ENCODE results near the gene CTSZ.

CTSZ gene

GRCh38 chr20:58991715-58992114, 15.3 kb downstream of the CTSZ start:
- TF ChIP-seq, protein P1, sequence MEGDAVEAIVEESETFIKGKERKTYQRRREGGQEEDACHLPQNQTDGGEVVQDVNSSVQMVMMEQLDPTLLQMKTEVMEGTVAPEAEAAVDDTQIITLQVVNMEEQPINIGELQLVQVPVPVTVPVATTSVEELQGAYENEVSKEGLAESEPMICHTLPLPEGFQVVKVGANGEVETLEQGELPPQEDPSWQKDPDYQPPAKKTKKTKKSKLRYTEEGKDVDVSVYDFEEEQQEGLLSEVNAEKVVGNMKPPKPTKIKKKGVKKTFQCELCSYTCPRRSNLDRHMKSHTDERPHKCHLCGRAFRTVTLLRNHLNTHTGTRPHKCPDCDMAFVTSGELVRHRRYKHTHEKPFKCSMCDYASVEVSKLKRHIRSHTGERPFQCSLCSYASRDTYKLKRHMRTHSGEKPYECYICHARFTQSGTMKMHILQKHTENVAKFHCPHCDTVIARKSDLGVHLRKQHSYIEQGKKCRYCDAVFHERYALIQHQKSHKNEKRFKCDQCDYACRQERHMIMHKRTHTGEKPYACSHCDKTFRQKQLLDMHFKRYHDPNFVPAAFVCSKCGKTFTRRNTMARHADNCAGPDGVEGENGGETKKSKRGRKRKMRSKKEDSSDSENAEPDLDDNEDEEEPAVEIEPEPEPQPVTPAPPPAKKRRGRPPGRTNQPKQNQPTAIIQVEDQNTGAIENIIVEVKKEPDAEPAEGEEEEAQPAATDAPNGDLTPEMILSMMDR (conservative IDR thresholded peaks at IDR 0.05; ENCODE audit: low read depth, low read length) = no peak
- peak; percentile 11 for DNase-seq (ENCODE audit: low read depth)

GRCh38 chr20:58990651-58991445, 16.2 kb downstream of the CTSZ start:
- TF ChIP-seq, protein P1 (conservative IDR thresholded peaks at IDR 0.05; ENCODE audit: low read depth, low read length) = no peak
- no peak overlapping the region for H3K4me3 ChIP-seq (ENCODE audit: low read depth, low read length)
- DNase-seq (ENCODE audit: low read depth) = no peak

More at GRCh38 chr20:58991715-58992114, 15.3 kb downstream of the CTSZ start:
- H3K4me3 ChIP-seq (ENCODE audit: low read depth, low read length) = no peak overlapping the region

- H3K4me3 ChIP-seq (ENCODE audit: low read depth, low read length) = no peak overlapping the region
- TF ChIP-seq, protein P1 (conservative IDR thresholded peaks at IDR 0.05; ENCODE audit: low read depth, low read length) = no peak
- DNase-seq (ENCODE audit: low read depth) = no peak
Measured at GRCh38 chr20:58989196-58989595, 17.9 kb downstream of the CTSZ start.

- TF ChIP-seq, protein P1 (conservative IDR thresholded peaks at IDR 0.05; ENCODE audit: low read depth, low read length) = no peak
- H3K4me3 ChIP-seq (ENCODE audit: low read depth, low read length) = no peak overlapping the region
- no peak for DNase-seq (ENCODE audit: low read depth)
Measured at GRCh38 chr20:58988565-58988882, 18.5 kb downstream of the CTSZ start.

GRCh38 chr20:58987790-58988564, 19.1 kb downstream of the CTSZ start:
- TF ChIP-seq, protein P1 (conservative IDR thresholded peaks at IDR 0.05; ENCODE audit: low read depth, low read length) = no peak
- H3K4me3 ChIP-seq (ENCODE audit: low read depth, low read length) = no peak overlapping the region
- no peak for DNase-seq (ENCODE audit: low read depth)

- TF ChIP-seq, protein P1 (conservative IDR thresholded peaks at IDR 0.05; ENCODE audit: low read depth, low read length) = no peak
- no peak overlapping the region for H3K4me3 ChIP-seq (ENCODE audit: low read depth, low read length)
- no peak for DNase-seq (ENCODE audit: low read depth)
Measured at GRCh38 chr20:58986968-58987517, 20.0 kb downstream of the CTSZ start.
